ENCODE results near the gene RHOBTB3.

The RHOBTB3 gene

GRCh38 chr5:95731571-95732554, 727 bp downstream of the RHOBTB3 start:
- peak in 1 of 2 donors; percentile 32 for DNase-seq (ENCODE audit: low read depth in 2 of 2)

GRCh38 chr5:95733107-95733665, 2.0 kb downstream of the RHOBTB3 start:
- DNase-seq (ENCODE audit: low read depth in 2 of 2) = no peak

- DNase-seq (ENCODE audit: low read depth in 2 of 2) = no peak
Observed at GRCh38 chr5:95734187-95734586, 3.1 kb downstream of the RHOBTB3 start.

GRCh38 chr5:95734906-95735305, 3.8 kb downstream of the RHOBTB3 start:
- no peak for DNase-seq (ENCODE audit: low read depth in 2 of 2)

- no peak for DNase-seq (ENCODE audit: low read depth in 2 of 2)
Observed at GRCh38 chr5:95735406-95735805, 4.3 kb downstream of the RHOBTB3 start.

- no peak for DNase-seq (ENCODE audit: low read depth in 2 of 2)
Observed at GRCh38 chr5:95738072-95738471, 6.9 kb downstream of the RHOBTB3 start.

- no peak for DNase-seq (ENCODE audit: low read depth in 2 of 2)
Observed at GRCh38 chr5:95738834-95739233, 7.7 kb downstream of the RHOBTB3 start.

- DNase-seq (ENCODE audit: low read depth in 2 of 2) = no peak
Observed at GRCh38 chr5:95739857-95740256, 8.7 kb downstream of the RHOBTB3 start.

GRCh38 chr5:95741458-95741857, 10.3 kb downstream of the RHOBTB3 start:
- DNase-seq (ENCODE audit: low read depth in 2 of 2) = no peak

- no peak for DNase-seq (ENCODE audit: low read depth in 2 of 2)
Observed at GRCh38 chr5:95743232-95743631, 12.1 kb downstream of the RHOBTB3 start.

- DNase-seq (ENCODE audit: low read depth in 2 of 2) = no peak
Observed at GRCh38 chr5:95743877-95744276, 12.7 kb downstream of the RHOBTB3 start.

GRCh38 chr5:95746194-95746593, 15.1 kb downstream of the RHOBTB3 start:
- no peak for DNase-seq (ENCODE audit: low read depth in 2 of 2)

GRCh38 chr5:95746722-95747679, 15.9 kb downstream of the RHOBTB3 start:
- DNase-seq (ENCODE audit: low read depth in 2 of 2) = no peak

GRCh38 chr5:95748133-95748532, 17.0 kb downstream of the RHOBTB3 start:
- DNase-seq (ENCODE audit: low read depth in 2 of 2) = no peak

- no peak for DNase-seq (ENCODE audit: low read depth in 2 of 2)
Observed at GRCh38 chr5:95754545-95754944, 23.4 kb downstream of the RHOBTB3 start.

- no peak for DNase-seq (ENCODE audit: low read depth in 2 of 2)
Observed at GRCh38 chr5:95759005-95759404, 27.9 kb downstream of the RHOBTB3 start.

GRCh38 chr5:95759634-95760033, 28.5 kb downstream of the RHOBTB3 start:
- no peak for DNase-seq (ENCODE audit: low read depth in 2 of 2)

- DNase-seq (ENCODE audit: low read depth in 2 of 2) = no peak
Observed at GRCh38 chr5:95760273-95761191, 29.4 kb downstream of the RHOBTB3 start.

GRCh38 chr5:95761771-95762651, 30.9 kb downstream of the RHOBTB3 start:
- DNase-seq (ENCODE audit: low read depth in 2 of 2) = no peak

- no peak for DNase-seq (ENCODE audit: low read depth in 2 of 2)
Observed at GRCh38 chr5:95762652-95763041, 31.5 kb downstream of the RHOBTB3 start.
